ENCODE measurements around the gene LRRTM3.

Gene LRRTM3

GRCh38 chr10:67011981-67012380, 86.1 kb downstream of the LRRTM3 start:
- no peak for FAIRE-seq
- no peak for DNase-seq (ENCODE audit: insufficient read length, low spot score)

DNA sequence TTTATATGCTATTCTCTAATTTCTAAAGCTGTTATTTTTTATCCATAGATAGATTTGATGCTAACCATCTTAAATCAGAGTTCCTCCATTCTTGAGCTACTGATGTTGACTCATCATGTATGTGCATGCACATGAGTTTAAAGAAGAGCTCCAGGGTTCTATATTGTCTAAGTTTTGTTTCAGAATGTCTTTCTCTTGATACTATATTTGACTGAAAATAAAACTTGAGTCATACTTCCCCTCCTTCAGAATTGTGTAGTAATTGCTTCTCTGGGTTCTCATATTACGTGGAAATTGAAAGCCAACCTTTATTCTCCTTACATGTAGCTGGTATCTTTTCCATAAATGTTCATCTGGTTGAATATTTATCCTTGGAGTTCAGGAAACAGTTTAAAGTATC, 89.4 kb downstream of the LRRTM3 start:
- no peak for FAIRE-seq
- no peak for DNase-seq (ENCODE audit: insufficient read length, low spot score)

- DNase-seq (ENCODE audit: insufficient read length, low spot score) (no peak), FAIRE-seq (no peak)
Measured at GRCh38 chr10:67017218-67017617, 91.4 kb downstream of the LRRTM3 start.

- DNase-seq (ENCODE audit: insufficient read length, low spot score) (no peak), FAIRE-seq (no peak)
Measured at GRCh38 chr10:67022099-67022498, 96.3 kb downstream of the LRRTM3 start.

GRCh38 chr10:67033878-67034277, 108.0 kb downstream of the LRRTM3 start:
- DNase-seq (ENCODE audit: insufficient read length, low spot score) (no peak), FAIRE-seq (no peak)

GRCh38 chr10:67036808-67037207, 111.0 kb downstream of the LRRTM3 start:
- FAIRE-seq (no peak), DNase-seq (ENCODE audit: insufficient read length, low spot score) (no peak)

DNA sequence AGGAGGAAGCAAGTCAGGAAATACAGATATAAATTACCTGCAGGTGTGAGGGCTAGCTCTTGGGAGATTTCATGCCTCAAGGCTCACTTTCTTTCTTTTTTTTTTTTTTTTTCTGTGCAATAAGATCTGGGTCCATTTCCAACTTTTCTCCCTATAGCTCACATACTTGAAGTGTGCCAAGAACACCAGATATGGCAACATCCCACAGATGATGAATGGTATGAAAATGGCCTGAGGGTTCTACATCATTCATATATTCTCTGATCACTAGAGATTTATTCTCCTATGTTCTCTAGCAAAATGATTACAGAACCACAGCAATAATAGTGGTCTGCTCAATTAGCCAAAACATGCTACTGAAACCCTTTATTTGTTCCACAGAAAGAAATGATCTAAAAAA, 117.2 kb downstream of the LRRTM3 start:
- DNase-seq (ENCODE audit: insufficient read length, low spot score) = no peak
- no peak for FAIRE-seq

- no peak for DNase-seq (ENCODE audit: insufficient read length, low spot score)
- no peak for FAIRE-seq
Measured at GRCh38 chr10:67045404-67045803, 119.6 kb downstream of the LRRTM3 start.

DNA sequence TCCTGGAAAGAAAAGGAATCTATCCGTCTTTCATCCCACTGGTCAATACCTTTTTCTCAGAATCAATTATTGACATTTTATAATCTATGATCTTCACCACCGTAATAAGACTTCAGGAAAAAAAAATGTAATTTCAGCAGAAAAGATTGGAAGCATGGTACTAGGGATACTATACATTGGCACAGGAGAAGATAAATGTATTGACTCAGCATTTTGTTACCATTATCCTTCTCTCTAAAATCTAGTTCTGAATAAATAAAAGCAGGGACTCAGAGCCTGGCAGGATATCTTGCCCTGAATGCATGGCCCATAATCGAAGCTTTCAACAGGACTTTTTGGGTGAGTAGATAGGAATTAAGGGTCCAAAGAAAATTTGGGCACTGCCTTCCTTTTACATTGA, 120.7 kb downstream of the LRRTM3 start:
- DNase-seq (ENCODE audit: insufficient read length, low spot score) = no peak
- FAIRE-seq = no peak

GRCh38 chr10:67049988-67050387, 124.2 kb downstream of the LRRTM3 start:
- FAIRE-seq (no peak), DNase-seq (ENCODE audit: insufficient read length, low spot score) (no peak)

DNA sequence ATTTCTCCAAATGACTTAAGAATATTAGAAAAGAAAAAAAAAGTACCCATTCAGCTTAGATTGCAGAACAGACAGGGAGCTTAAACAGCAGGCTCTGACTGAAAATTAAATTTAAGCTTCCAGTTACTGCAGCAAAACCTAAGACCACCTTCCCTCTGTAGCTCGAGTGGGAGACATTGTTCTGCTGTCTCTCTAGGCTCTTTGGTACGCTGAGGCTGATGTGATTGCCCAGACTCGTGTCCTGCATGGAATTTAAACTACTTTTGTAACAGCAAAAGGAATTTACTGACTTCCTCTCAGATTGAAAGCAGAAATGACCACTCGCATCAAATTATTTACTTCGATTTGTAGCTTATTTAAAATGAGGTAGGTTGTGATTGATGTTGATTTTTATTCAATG, 124.6 kb downstream of the LRRTM3 start:
- FAIRE-seq = no peak

GRCh38 chr10:67072654-67073053, 146.8 kb downstream of the LRRTM3 start:
- DNase-seq (ENCODE audit: insufficient read length, low spot score) = no peak
- FAIRE-seq = no peak

More for the DNA sequence above, 124.6 kb downstream of the LRRTM3 start:
- no peak for DNase-seq (ENCODE audit: insufficient read length, low spot score)

GRCh38 chr10:67075491-67075971, 149.7 kb downstream of the LRRTM3 start:
- FAIRE-seq (no peak), DNase-seq (ENCODE audit: insufficient read length, low spot score) (no peak)

GRCh38 chr10:67076144-67076543, 150.3 kb downstream of the LRRTM3 start:
- DNase-seq (ENCODE audit: insufficient read length, low spot score) (no peak), FAIRE-seq (no peak)

DNA sequence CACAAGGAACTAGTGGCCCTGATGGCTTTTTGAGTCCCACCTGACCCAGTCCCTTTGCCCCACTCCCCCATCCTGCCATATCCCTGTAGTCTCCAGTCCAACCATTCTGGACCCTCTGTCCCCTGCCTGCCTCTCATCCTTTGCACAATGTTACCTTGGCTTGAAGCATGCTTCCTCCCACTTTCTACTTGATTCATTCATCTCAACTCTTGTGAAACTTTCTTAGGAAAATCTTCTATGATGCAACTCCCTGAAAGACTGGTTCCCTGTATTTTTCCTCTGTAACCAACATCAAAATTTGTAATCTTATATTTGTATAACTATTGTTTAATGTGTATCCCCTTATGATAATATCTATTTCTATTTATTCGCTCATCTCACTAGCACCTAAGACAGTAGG, 151.5 kb downstream of the LRRTM3 start:
- FAIRE-seq = no peak
- DNase-seq (ENCODE audit: insufficient read length, low spot score) = no peak

- FAIRE-seq (no peak), DNase-seq (ENCODE audit: insufficient read length, low spot score) (no peak)
Measured at GRCh38 chr10:67079126-67079525, 153.3 kb downstream of the LRRTM3 start.

DNA sequence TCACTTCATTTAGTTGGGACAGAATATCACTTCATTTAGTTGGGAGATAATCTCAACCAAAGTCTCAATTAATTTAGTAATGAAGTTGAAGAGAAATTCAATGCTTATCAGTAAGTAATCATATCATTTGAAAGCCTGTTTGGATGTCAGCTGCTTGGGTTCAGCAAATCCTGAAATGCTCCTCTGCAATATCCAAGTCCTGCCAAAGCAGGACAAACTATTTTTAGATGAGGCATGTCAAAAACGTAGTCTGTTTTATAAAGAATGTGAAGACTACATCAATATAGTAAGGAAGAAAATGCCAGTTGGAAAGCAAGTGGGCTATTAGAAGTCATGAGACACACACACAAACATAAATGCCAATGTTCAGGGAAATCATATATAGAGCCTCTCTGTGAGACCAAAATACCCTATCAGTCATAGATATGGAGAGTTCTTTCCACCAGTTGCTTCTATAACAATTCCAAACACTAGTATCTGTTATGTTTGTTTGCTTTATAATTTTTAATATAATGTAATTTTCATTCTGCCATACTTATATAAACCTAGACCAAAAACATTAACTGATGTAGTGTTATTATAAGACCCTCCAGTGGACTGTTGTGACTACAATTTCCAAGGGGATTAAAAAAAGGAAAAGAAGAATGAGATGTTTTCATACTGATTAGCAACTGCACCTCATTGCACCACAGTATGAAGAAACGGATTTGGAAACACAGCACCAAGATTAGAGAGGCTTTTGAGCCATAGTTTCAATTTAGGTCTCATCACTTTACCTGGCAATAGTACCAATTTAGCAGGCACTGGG, 160.7 kb downstream of the LRRTM3 start:
- no peak for DNase-seq (ENCODE audit: insufficient read length, low spot score)
- no peak for FAIRE-seq

DNA sequence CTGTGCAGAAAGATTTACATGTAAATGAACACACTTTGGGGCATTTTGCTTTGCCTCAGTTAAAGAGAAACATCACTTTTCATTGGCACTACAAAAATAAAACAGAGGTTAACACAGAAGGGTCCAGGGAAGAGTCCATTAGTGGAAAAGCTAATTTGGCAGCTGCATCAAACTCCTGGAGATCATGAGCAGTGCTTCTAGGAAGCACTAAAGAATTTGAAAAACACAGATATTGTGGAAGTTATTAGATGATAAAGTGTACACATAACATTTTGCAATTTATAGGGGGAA, 161.2 kb downstream of the LRRTM3 start:
- DNase-seq (ENCODE audit: insufficient read length, low spot score) (no peak), FAIRE-seq (no peak)

DNA sequence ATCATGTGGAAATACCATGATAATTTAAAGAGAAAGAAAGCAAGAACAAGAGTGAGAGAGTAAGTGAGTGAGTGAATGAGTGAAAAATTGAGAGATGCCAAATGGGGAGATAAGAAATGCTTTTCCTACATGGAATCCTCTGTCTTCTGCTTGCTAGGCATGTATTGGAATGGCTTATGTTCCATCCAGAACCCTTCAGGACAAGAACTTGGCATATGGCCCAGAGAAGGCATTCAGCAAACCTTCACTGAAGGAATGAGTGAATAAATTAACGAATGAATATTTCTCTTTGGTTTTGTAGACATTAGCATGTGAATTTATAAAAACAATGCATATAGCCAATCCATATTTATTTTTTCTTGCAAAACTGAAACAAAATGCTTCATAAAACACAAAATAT, 162.2 kb downstream of the LRRTM3 start:
- DNase-seq (ENCODE audit: insufficient read length, low spot score) (no peak), FAIRE-seq (no peak)

DNA sequence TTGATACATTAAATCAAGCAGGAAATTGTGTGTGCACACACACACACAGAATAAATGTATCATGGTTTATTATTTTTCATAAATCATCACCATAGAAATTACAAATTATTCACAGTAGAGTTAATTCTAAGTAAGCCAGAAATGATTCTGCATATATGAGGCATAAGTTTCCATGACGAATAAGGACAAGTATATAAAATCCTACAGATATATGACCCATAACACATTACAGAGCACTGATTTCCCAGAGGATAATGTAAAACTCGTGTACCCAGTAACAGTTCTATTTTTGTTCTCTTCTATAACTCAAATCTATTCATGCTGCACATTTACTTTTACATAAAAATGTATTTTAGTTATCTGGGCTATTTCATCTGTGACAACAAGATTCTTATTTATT, 169.7 kb downstream of the LRRTM3 start:
- DNase-seq (ENCODE audit: insufficient read length, low spot score) = no peak
- FAIRE-seq = no peak

GRCh38 chr10:67098461-67098860, 172.6 kb downstream of the LRRTM3 start:
- DNase-seq (ENCODE audit: insufficient read length, low spot score) (no peak), FAIRE-seq (no peak)

GRCh38 chr10:67100951-67101350, 175.1 kb downstream of the LRRTM3 start:
- FAIRE-seq = no peak
- no peak for DNase-seq (ENCODE audit: insufficient read length, low spot score)

GRCh38 chr10:67107670-67108069, 181.8 kb downstream of the LRRTM3 start:
- DNase-seq (ENCODE audit: insufficient read length, low spot score) (no peak), FAIRE-seq (no peak)
